Mononuclear cell (primary cell): ENCODE measurements around the gene MT1B. TPM values are rescaled to one million over a fixed set of nuclear protein-coding genes. Genes with fewer than 3 reads are reported as not detected.

Source experiments
- H3K27me3 ChIP-seq: 2 replicates; pipeline ENCODE4 v1.6.0; 2011; ENCODE audit warnings: low read length, control low read depth; ENCODE audit not compliant: insufficient read depth
- H3K4me1 ChIP-seq: 2 replicates; pipeline ENCODE4 v1.5.1; 2011; ENCODE audit warnings: mild to moderate bottlenecking, low read length, control low read depth; ENCODE audit not compliant: insufficient read depth
- H3K4me3 ChIP-seq: 2 replicates; pipeline ENCODE4 v1.5.1; 2011; ENCODE audit warnings: mild to moderate bottlenecking, low read length, moderate library complexity
- H3K9me3 ChIP-seq: 2 replicates; pipeline ENCODE4 v1.5.1; 2011; ENCODE audit warnings: low read depth, mild to moderate bottlenecking, control low read depth, low read length
- total RNA-seq: library from RNA; depleted of rRNA; stranded (reverse); fragments of >200 nt; gene quantifications from one replicate; pipeline ENCODE4 v1.2.3, GENCODE V29; 2012

MT1B gene
- total RNA-seq, 1 donor = not detected

- peaks cover 19% of the 10 kb centered on the region for H3K4me1 ChIP-seq
- H3K4me3 ChIP-seq = no peak overlapping the region
- no peaks in the 10 kb centered on the region for H3K9me3 ChIP-seq
- H3K27me3 ChIP-seq = peaks cover 65% of the 10 kb centered on the region
Measured at GRCh38 chr16:56628486-56629350, 23.0 kb upstream of the MT1B start.

GRCh38 chr16:56629531-56629930, 22.2 kb upstream of the MT1B start:
- no peaks in the 10 kb centered on the region for H3K9me3 ChIP-seq
- H3K4me1 ChIP-seq = peaks cover 19% of the 10 kb centered on the region
- H3K4me3 ChIP-seq = no peak overlapping the region
- peaks cover 70% of the 10 kb centered on the region for H3K27me3 ChIP-seq

GRCh38 chr16:56630134-56630533, 21.6 kb upstream of the MT1B start:
- Histone ChIP-seq H3K27me3 (peaks cover 72% of the 10 kb centered on the region), H3K4me1 (peaks cover 21% of the 10 kb centered on the region), H3K9me3 (no peaks in the 10 kb centered on the region), H3K4me3 (no peak overlapping the region)

- Histone ChIP-seq H3K4me1 (peaks cover 16% of the 10 kb centered on the region), H3K4me3 (no peak overlapping the region), H3K9me3 (no peaks in the 10 kb centered on the region), H3K27me3 (peaks cover 73% of the 10 kb centered on the region)
Measured at GRCh38 chr16:56631197-56631596, 20.5 kb upstream of the MT1B start.

- Histone ChIP-seq H3K9me3 (no peaks in the 10 kb centered on the region), H3K27me3 (peaks cover 76% of the 10 kb centered on the region), H3K4me3 (no peak overlapping the region), H3K4me1 (peaks cover 16% of the 10 kb centered on the region)
Measured at GRCh38 chr16:56631832-56632155, 19.9 kb upstream of the MT1B start.

- Histone ChIP-seq H3K4me3 (no peak within 1 kb of the TSS), H3K27me3 (peaks cover 76% of the 10 kb centered on the region), H3K9me3 (no peaks in the 10 kb centered on the region), H3K4me1 (peaks cover 16% of the 10 kb centered on the region)
Measured at GRCh38 chr16:56632156-56632847, 19.4 kb upstream of the MT1B start, which contains the start of gene MT1M. Gene MT1M, plus strand, starts transcription at chr16:56632659. Its CDS starts 73 bp downstream, at chr16:56632732.

- Histone ChIP-seq H3K4me3 (no peak overlapping the region), H3K4me1 (peaks cover 18% of the 10 kb centered on the region), H3K27me3 (peaks cover 82% of the 10 kb centered on the region), H3K9me3 (no peaks in the 10 kb centered on the region)
Measured at GRCh38 chr16:56632848-56633365, 18.8 kb upstream of the MT1B start.

- Histone ChIP-seq H3K4me3 (no peak overlapping the region), H3K27me3 (peaks cover 88% of the 10 kb centered on the region), H3K9me3 (no peaks in the 10 kb centered on the region), H3K4me1 (peaks cover 24% of the 10 kb centered on the region)
Measured at GRCh38 chr16:56633535-56633934, 18.2 kb upstream of the MT1B start.

- Histone ChIP-seq H3K4me3 (no peak overlapping the region), H3K27me3 (peaks cover 100% of the 10 kb centered on the region), H3K9me3 (no peaks in the 10 kb centered on the region), H3K4me1 (peaks cover 26% of the 10 kb centered on the region)
Measured at GRCh38 chr16:56634715-56635440, 16.8 kb upstream of the MT1B start.

GRCh38 chr16:56635441-56635967, 16.2 kb upstream of the MT1B start:
- H3K4me3 ChIP-seq = no peak overlapping the region
- no peaks in the 10 kb centered on the region for H3K9me3 ChIP-seq
- H3K27me3 ChIP-seq = peaks cover 98% of the 10 kb centered on the region
- peaks cover 26% of the 10 kb centered on the region for H3K4me1 ChIP-seq

GRCh38 chr16:56636616-56637413, 14.9 kb upstream of the MT1B start:
- peaks cover 98% of the 10 kb centered on the region for H3K27me3 ChIP-seq
- H3K4me1 ChIP-seq = peaks cover 26% of the 10 kb centered on the region
- H3K9me3 ChIP-seq = no peaks in the 10 kb centered on the region
- no peak overlapping the region for H3K4me3 ChIP-seq

- Histone ChIP-seq H3K9me3 (no peaks in the 10 kb centered on the region), H3K4me1 (peaks cover 25% of the 10 kb centered on the region), H3K27me3 (peaks cover 96% of the 10 kb centered on the region), H3K4me3 (no peak within 1 kb of the TSS)
Measured at GRCh38 chr16:56637814-56638750, 13.6 kb upstream of the MT1B start, which contains the start of gene MT1A. Gene MT1A, plus strand, starts transcription at chr16:56638666. Its CDS starts 73 bp downstream, at chr16:56638739.

GRCh38 chr16:56639045-56639444, 12.6 kb upstream of the MT1B start:
- Histone ChIP-seq H3K4me3 (no peak overlapping the region), H3K9me3 (no peaks in the 10 kb centered on the region), H3K27me3 (peaks cover 94% of the 10 kb centered on the region), H3K4me1 (peaks cover 34% of the 10 kb centered on the region)
